HG02938 (cell line): ENCODE measurements around the gene C1orf53.
"Not testable (repeated sequence)": the region's sequence is repeated elsewhere in the genome, so short reads cannot be mapped to it uniquely, and the experiment has no call there.

Experiments
- ATAC-seq: cut with Tn5 transposase; IDR thresholded peaks from one replicate; pipeline ENCODE4 v1.9.1; 2021; ENCODE audit warnings: mild to moderate bottlenecking, moderate library complexity; ENCODE audit not compliant: unreplicated experiment

Gene C1orf53

DNA sequence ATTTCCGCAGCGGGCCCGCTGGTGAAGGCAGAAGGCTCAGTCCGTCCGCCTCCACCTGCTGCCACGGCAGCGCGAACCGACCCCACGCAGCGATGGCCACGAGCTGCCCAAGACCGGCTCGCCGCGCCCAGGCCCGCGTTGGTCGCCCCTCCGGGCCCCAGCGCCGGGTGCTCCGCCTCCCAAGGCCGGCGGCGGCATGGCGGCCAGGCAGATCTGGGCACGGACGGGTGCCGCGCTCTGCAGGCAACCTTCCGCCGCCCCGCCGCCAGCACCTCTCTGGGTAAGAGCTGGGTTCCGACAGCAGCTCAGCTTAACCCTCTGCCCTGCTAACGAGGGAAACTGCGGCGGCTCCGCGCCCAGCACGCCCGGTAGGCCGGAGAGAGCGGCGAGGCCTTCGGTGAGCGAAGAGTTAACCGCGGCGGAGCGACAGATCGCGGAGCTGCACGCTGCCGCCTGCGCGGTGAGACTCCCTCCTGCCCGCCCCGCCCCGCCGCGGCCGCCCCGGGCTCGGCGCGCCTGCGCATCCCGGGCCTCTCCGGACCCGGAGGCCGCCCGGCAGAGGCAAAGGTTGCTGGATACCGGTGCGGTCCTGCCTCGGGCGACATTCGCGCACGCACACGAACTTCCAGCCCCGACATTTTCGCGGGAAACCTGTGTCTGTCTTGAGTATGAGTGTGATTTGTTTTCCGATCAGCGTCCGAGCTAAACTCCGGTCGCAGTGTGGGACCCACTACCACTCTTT is at the start of gene C1orf53:
Gene C1orf53, plus strand, starts transcription at position 177 of the 742 bp plus-strand sequence. Its CDS starts 20 bp downstream, at position 197.
- peak; percentile 94 for ATAC-seq

DNA sequence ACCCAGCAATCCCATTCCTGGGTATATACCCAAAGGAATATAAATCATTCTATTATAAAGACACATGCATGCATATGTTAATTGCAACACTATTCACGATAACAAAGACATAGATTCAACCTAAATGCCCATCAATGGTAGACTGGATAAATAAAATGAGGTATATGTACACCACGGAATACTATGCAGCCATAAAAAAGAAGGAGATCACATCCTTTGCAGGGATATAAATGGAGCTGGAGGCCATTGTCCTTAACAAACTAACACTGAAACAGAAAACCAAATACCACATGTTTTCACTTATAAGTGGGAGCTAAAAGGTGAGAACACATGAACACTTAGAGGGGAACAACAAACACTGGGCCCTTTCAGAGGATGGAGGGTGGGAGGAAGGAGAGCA is 46.7 kb upstream of the C1orf53 start:
- ATAC-seq, result not testable (repeated sequence)

DNA sequence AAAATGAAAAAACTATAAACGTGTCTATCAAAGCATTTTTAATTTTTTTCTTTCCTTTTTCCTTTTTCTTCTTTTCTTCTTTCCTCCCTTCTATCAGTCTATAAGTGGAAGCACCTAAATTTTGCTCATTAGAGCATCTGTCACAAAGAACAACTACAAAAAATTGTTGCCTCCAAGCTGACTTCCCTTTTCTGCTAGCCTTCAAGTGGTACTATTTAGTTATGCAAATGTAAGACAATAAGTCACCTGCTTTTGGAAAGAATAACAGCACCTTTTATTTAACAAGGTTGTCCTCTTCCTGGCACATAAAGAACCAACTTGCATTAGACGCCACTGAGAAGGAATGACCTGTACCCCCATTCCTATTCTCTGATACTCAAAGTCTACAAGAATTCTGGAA is 45.0 kb upstream of the C1orf53 start:
- ATAC-seq, result no peak

DNA sequence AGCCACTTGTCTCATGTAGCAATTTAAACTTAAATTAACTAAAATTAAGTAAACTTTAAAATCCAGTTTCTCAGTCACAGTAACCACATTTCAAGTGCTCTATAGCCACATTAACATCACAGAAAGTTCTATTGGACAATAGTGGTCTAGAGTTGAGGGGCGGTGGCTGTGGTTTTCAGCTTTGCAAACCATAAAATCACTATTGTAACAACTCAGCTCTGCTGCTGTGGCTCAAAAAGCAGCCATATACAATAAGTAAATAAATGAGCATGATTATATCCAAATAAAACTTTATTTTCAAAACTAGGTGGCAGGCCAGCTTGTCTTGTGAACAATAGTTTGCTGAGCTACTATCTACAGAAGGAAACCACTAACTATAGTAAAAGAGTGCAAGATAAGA is 43.4 kb upstream of the C1orf53 start:
- ATAC-seq, result no peak

DNA sequence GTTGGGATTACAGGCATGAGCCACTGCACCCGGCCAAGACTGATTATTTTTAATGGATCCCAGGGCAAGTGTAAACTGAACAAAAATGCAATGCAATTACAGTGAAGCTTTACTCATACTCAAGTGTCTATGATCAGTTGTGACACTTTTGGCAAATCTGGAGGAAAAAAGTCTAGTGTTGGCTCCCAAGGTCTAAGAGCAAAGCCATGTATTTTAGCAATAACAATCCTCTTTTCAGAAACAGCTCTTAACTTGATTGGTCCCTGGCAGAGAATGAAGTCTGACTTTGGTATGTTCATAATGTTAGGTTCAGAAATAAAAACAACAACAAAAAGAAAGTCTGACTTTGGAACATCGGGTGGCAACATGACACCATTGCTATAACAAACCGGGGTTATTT is 40.2 kb upstream of the C1orf53 start:
- ATAC-seq, result no peak

DNA sequence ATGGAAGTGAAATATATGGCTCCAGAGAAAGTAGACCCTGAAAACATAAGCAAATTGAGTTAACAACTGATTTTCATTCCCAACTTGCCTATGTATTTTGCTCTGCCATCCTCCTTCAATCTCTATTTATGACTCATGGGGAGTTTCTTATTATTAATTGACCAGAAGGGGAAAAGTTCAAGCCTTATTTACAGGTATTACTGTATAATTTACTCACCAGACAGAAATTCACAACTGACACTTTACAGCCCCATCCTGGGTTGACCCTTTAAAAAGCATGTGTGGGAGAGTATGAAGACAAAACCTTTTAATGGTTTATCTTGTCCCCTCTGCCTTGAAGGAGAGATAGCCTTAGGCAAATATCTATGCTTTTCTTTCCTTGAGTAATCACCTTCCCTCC is 39.8 kb upstream of the C1orf53 start:
- ATAC-seq, result no peak

DNA sequence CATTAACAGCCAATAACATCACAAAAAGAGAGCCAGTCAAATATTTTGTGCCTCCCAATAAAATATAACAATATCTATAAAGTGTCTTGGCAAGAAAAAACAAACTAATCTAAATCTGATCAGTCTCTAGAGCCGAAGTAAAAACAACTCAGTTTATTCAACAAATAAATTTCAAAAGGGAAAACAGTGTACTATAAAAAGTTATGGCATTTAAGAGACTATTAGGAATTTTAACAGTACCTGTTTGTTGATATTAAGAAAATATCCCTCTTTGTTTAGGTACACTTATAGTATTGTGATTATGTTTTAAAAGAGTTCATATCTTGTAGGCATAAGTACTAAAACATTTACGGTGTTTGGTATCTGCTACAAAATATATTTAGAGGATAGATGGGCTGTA is 36.6 kb upstream of the C1orf53 start:
- no peak for ATAC-seq

DNA sequence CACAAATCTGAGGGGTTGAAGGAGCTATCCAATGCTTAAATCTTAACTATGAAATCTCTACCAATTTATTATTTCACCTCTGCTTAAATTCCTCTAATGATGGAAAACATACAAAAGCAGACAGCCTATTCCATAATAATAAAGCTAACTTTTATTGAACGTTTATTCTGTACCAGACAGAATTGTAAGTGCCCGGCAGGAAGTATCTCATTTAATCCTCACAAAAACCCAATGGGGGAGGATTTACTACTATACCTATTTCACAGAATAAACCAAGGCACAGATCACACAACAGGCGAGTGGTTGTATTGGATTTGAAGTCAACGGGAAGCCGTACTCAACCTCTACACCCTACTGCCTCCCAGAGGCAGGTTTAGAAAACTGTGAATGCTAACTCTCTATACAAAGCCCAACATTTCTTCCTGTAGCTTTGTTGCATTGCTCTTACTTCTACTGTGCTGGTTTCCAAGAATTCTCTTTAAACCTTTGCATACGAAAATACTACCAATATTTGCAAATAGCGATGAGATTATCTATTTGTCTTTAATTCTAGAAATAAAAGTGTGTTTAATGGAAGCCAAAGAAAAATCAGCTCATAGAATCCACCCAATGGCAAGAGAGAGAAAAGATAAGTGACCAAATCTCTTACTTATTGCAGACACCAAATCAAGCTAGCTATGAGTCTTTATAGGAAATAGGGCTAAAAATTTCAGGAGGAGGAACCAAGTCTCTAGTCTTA is 33.5 kb upstream of the C1orf53 start:
- ATAC-seq, result peak; percentile 89

DNA sequence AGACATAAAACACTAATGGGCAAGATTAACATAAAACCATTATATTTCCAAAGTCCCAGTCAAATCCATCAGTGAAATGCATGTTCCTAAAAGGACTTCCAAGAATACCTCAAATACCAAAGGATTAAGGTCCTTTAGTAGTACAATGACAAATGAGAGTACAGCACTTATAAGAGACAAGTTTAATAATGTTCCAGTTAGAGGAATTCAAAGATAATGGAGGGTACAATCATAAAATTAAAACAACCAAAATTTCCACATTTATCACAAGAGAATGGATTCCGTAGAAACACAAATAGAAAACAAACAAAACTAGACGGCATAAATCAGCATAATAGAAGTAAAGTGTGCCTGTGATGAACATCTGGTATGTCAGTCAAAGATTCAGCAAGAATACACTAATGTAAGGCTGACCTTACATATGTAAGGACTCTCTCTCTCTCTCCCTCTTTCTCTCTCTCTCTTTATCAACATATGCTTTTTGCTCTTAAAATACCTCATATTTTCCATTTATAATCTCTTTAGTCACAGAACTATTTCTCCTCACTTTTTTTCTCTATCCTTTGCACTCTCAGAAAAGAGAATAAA is 32.8 kb upstream of the C1orf53 start:
- ATAC-seq, result no peak

DNA sequence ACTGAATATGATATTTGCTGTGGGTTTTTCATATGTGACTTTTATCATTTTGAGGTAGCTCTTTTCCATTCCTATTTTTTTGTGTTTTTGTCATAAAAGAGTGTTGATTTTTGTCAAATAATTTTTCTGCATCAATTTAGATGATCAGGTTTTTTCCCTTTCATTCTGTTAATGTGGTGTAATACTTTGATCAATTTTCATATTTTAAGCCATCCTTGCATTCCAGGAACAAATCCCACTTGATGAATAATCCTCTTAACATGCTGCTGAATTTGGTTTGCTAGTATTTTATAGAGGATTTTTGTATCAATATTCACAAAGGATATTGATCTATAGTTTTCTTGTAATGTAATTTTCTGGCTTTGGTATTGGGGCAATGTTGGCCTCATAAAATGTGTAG is 25.5 kb upstream of the C1orf53 start:
- no peak for ATAC-seq

DNA sequence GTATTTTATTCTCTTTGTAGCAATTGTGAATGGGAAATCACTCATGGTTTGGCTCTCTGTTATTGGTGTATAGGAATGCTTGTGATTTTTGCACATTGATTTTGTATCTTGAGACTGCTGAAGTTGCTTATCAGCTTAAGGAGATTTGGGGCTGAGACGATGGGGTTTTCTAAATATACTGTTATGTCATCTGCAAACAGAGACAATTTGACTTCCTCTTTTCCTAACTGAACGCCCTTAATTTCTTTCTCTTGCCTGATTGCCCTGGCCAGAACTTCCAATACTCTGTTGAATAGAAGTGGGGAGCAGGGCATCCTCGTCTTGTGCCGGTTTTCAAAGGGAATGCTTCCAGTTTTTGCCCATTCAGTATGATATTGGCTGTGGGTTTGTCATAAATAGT is 22.0 kb upstream of the C1orf53 start:
- ATAC-seq, result not testable (repeated sequence)

DNA sequence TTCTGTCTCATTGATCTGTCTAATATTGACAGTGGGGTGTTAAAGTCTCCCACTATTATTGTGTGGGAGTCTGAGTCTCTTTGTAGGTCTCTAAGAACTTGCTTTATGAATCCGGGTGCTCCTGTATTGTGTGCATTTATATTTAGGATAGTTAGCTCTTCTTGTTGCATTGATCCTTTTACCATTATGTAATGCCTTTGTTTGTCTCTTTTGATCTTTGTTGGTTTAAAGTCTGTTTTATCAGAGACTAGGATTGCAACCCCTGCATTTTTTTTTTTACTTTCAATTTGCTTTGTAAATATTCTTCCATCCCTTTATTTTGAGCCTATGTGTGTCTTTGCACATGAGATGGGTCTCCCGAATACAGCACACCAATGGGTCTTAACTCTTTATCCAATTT is 20.2 kb upstream of the C1orf53 start:
- ATAC-seq, result not testable (repeated sequence)

DNA sequence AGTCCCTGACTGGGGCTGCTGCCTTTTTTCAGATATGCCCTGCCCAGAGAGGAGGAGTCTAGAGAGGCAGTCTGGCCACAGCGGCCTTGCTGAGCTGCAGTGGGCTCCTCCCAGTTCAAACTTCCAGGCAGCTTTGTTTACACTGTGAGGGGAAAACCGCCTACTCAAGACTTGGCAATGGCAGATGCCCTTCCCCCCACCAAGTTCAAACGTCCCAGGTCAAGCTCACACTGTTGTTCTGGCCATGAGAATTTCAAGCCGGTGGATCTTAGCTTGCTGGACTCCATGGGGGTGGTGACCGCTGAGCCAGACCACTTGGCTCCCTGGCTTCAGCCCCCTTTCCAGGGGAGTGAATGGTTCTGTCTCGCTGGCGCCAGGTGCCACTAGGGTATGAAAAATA is 18.3 kb upstream of the C1orf53 start:
- no peak for ATAC-seq

DNA sequence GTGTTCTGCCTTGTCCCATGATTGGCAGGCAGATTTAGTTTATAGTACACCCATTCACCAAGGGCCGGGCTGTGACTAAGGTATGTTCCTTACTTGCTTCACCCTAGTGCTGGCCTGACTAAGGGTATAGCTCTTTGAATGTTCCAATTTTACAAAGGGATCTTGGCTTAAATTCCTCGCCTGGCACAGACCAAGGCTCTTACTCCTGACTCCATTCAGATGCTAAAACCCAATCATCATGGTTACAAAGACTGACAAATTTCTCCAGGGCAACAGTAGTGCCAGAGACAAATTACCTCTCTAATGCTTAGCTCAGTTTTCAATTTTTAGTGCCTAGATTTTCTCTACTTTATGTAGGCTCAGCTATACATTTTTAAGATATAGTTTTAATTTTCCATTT is 11.5 kb upstream of the C1orf53 start:
- ATAC-seq, result no peak

DNA sequence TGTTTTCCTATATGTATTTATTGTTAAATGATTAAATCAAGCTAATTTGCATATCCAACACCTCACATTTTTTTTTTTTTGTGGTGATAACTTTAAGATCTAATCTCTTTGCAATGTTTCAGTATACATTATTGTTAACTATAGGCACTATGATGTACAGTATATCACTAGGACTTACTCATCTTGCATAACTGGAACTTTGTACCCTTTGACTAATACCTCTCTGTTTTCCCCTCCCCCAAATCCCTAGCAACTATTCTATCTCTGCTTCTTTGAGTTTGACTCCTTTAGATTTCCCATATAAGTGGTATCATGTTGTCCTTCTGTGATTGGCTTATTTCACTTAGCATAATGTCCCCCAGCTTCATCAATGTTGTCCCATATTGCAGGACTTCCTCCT is 9.7 kb upstream of the C1orf53 start:
- no peak for ATAC-seq

DNA sequence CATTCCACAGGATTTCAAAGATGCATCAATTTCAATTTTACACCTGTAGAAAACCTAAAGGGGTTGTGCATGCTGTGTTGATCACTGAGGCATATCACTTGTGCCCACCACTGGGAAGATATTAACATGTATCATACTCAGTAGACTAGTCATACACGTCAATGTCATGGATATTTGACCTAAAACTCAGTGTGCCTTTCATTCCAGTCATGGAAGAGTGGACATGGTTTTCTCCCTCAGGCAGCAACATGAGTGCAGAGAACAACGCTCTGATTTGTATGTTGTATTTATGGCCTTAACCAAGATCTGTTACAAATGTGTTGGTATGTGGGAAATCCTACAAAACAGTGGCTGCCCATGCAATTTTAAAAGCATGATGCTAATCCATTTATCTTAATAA is 6.1 kb upstream of the C1orf53 start:
- ATAC-seq, result no peak

DNA sequence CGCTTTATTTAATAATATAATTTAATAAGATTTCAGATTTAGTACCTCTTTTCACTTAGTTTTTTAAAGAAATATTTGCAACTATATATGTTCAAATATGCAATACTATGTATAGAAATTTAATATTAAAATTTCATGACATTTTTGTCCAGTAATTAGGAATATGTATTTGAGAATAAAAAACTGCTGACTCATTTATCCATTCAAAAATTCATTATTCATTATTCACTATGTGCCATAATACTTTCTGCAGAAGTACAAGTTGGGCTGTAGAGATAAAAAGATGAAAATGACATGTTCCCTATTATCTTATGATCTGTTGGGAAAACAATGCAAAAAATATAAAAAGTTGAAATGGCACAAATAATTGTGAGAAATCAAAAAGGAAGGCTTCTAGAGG is 3.4 kb upstream of the C1orf53 start:
- ATAC-seq, result no peak

DNA sequence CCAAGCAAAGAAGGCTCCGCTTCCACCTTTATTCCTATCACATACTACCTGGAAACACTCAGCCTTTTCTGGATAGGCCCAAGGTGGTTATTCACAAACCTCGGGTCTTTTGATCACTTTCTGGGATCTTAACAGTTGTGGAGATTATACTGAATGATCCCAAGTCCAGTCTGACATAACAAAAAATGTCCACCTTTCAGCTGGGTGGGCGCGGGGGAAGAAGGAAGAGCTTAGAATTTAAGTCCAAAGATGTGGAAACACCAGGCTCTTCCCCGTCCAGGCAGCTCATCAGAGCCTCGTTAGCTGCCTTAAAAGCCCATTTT is 338 bp upstream of the C1orf53 start:
- no peak for ATAC-seq

DNA sequence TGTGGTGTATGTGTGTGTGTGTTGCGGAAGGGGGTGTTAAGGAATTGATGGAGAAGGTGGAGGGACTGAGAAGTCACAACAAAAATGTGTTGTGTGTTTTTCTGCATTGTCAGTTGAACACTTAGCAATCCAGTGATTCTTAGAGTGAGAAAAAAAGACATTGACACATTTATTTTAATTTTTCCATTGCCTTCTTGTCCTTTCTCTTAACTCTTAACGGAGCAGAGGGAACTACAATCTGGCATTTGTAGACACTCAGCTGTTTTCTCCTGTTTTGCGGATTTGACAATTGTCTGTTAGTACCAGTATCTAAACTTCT is 725 bp downstream of the C1orf53 start:
- ATAC-seq, result no peak

DNA sequence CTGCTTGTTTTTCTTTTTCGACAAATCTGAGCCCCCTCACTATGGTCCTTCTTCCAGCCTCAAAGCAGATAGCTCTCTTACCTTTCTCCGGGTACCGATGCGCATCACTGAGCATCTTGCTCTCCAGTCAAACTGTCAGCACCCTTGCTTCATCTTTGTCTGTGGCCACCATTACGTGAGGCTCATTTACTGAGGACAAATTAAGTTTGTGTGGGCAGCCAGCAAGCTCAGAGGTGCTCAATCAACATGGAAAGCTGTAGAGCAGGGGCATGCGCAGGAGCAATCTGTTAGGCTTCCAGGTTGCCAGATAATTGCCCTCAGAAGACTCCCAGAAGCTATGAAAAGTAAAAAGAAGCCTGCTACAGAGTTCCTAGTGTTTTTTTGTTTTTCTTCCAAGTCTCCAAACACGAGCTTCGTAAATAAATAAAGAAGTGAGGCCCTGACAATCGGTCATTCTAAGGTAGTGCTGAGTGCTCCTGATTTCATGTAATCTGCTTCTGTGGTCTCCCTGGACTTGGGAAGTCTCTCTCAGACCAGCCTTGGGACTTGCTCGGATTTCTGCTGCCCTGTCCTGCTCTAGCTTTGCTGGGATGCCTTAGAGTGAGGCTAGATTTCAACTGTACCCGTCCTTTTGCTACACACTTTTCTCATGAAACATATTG is 1.8 kb downstream of the C1orf53 start:
- ATAC-seq, result no peak

DNA sequence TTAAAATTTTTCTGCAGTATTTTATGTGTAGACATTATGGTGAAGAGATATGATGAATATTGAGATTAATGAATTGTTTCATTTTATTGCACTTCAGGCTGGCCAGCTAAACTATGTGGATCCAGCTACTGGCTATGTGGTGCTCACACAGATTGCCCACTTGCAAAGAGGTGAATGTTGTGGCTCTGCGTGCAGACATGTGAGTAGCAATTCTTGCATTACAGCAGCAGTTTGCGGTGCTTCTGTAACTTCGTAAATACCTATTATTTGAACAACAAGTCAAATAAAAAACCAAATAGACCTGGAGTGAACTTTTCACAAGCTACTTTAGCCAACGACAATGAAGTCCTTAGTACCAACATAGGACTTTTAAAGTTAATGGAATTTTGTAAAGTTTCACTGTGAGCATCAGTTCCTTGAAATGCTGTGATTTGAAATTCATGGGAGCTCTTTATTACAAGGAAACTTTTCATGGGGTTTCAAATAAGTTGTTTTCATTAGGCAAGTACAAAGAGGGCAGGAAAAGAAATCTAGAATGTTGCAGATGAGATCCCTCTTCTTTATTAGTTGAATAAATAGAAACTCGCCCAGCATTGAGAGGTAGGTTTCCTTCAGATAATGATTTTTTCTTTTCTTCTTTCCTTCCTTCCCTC is 3.4 kb downstream of the C1orf53 start:
- no peak for ATAC-seq
